Fibroblast of lung (primary cell): Measurements from ENCODE around the gene ESRRA. TPM values are rescaled to one million over a fixed set of nuclear protein-coding genes. Genes with fewer than 3 reads are reported as not detected.

Experiments used
- DNase-seq, 2 donors: peaks; one replicate each; pipeline versions ENCODE4 v3.0.0 to v3.0.0-alpha.2; 2010; ENCODE audit warnings: low read depth in 2 of 2
- H2AFZ ChIP-seq: 2 replicates; pipeline ENCODE4 v1.5.1; 2012; ENCODE audit warnings: low read length, control low read depth, inconsistent platforms
- H3K27ac ChIP-seq: 2 replicates; pipeline ENCODE4 v1.5.1; 2011; ENCODE audit warnings: low read length, control low read depth; ENCODE audit not compliant: insufficient read depth
- H3K27me3 ChIP-seq: 2 replicates; pipeline ENCODE4 v1.5.1; 2011; ENCODE audit warnings: mild to moderate bottlenecking, low read length; ENCODE audit not compliant: control insufficient read depth, insufficient read depth
- H3K36me3 ChIP-seq: 2 replicates; pipeline ENCODE4 v1.5.1; 2011; ENCODE audit warnings: low read length; ENCODE audit not compliant: control insufficient read depth, insufficient read depth
- H3K4me1 ChIP-seq: 2 replicates; pipeline ENCODE4 v1.5.1; 2011; ENCODE audit warnings: low read length; ENCODE audit not compliant: control insufficient read depth, insufficient read depth; ENCODE audit errors: extremely low read depth
- H3K4me2 ChIP-seq: 2 replicates; pipeline ENCODE4 v1.5.1; 2011; ENCODE audit warnings: low read length, control low read depth; ENCODE audit not compliant: insufficient read depth; ENCODE audit errors: extremely low read depth
- H3K4me3 ChIP-seq, 4 experiments: fragments of 200-600 bp in 1 of 4; sonication (generic) in 1 of 4; replicated peaks in 1 of 4; 2 replicates each; pipeline ENCODE4 v1.5.1; 2011 to 2016; ENCODE audit warnings: low read length in 4 of 4, low read depth in 3 of 4, mild to moderate bottlenecking in 3 of 4, control low read depth in 2 of 4, inconsistent platforms in 1 of 4, mixed read lengths in 1 of 4; ENCODE audit not compliant: insufficient read depth in 1 of 4; ENCODE audit errors: control extremely low read depth in 1 of 4
- H3K79me2 ChIP-seq: 2 replicates; pipeline ENCODE4 v1.5.1; 2012; ENCODE audit warnings: mild to moderate bottlenecking, low read length, inconsistent platforms; ENCODE audit not compliant: control insufficient read depth, insufficient read depth
- H3K9ac ChIP-seq: 2 replicates; pipeline ENCODE4 v1.5.1; 2011; ENCODE audit warnings: mild to moderate bottlenecking, low read length, control low read depth; ENCODE audit not compliant: insufficient read depth
- H3K9me3 ChIP-seq: 2 replicates; pipeline ENCODE4 v1.5.1; 2012; ENCODE audit warnings: low read depth, low read length; ENCODE audit not compliant: control insufficient read depth, insufficient read depth
- H4K20me1 ChIP-seq: 2 replicates; pipeline ENCODE4 v1.5.1; 2011; ENCODE audit warnings: low read length; ENCODE audit not compliant: control insufficient read depth, insufficient read depth; ENCODE audit errors: extremely low read depth
- EZH2 ChIP-seq: IDR thresholded peaks from 2 replicates; pipeline ENCODE4 v1.5.1; 2012; ENCODE audit warnings: low read length, control low read depth, mild to moderate bottlenecking; ENCODE audit errors: missing control alignments
- polyA plus RNA-seq, 2 donors: library from polyadenylated mRNA; depleted of rRNA in 1 of 2; stranded (reverse) in 1 of 2; unstranded in 1 of 2; fragments of >200 nt; gene quantifications; 2 replicates each; pipeline ENCODE4 v1.2.1, GENCODE V29; 2011 to 2012; ENCODE audit warnings: missing spikeins in 1 of 2
- total RNA-seq: library from RNA; depleted of rRNA; stranded (reverse); fragments of >200 nt; gene quantifications from 2 replicates; pipeline ENCODE4 v1.2.1, GENCODE V29; 2014
- TF ChIP-seq, protein P1 (sequence below), 2 donors: IDR thresholded peaks in 1 of 2; conservative IDR thresholded peaks in 1 of 2; 1 replicate in 1 of 2; 2 replicates in 1 of 2; pipeline ENCODE4 v1.5.1; 2011 to 2012; ENCODE audit warnings: low read length in 2 of 2, control low read depth in 1 of 2, inconsistent platforms in 1 of 2, low read depth in 1 of 2, mild to moderate bottlenecking in 1 of 2

The ESRRA gene
- total and polyA plus RNA-seq, 2 donors (not counting 1 experiment from before 2014, with no cell fraction given): 6.7 to 32.5 TPM

GRCh38 chr11:64285885-64286800, 19.2 kb upstream of the ESRRA start:
- Histone ChIP-seq H3K4me1 (peaks cover 7% of the 10 kb centered on the region), H3K27me3 (peaks cover 7% of the 10 kb centered on the region), H3K27ac (peak overlapping the region; percentile 85), H3K4me3 (peak overlapping the region; percentile 49 to 85 (median 68)), H3K79me2 (peaks cover 4% of the 10 kb centered on the region), H2AFZ (peak overlapping the region; percentile 34), H3K9ac (peak overlapping the region; percentile 85), H4K20me1 (no peaks in the 10 kb centered on the region), H3K36me3 (peaks cover 3% of the 10 kb centered on the region), H3K9me3 (no peaks in the 10 kb centered on the region), H3K4me2 (peak overlapping the region; percentile 86)
- DNase-seq: no peak
- no peak for TF ChIP-seq EZH2
- TF ChIP-seq, protein P1, sequence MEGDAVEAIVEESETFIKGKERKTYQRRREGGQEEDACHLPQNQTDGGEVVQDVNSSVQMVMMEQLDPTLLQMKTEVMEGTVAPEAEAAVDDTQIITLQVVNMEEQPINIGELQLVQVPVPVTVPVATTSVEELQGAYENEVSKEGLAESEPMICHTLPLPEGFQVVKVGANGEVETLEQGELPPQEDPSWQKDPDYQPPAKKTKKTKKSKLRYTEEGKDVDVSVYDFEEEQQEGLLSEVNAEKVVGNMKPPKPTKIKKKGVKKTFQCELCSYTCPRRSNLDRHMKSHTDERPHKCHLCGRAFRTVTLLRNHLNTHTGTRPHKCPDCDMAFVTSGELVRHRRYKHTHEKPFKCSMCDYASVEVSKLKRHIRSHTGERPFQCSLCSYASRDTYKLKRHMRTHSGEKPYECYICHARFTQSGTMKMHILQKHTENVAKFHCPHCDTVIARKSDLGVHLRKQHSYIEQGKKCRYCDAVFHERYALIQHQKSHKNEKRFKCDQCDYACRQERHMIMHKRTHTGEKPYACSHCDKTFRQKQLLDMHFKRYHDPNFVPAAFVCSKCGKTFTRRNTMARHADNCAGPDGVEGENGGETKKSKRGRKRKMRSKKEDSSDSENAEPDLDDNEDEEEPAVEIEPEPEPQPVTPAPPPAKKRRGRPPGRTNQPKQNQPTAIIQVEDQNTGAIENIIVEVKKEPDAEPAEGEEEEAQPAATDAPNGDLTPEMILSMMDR (conservative IDR thresholded peaks at IDR 0.05 in 1 of 2, IDR thresholded peaks at IDR 0.05 in 1 of 2; ENCODE audit: low read depth in 1 of 2, low read length in 2 of 2): no peak

DNA sequence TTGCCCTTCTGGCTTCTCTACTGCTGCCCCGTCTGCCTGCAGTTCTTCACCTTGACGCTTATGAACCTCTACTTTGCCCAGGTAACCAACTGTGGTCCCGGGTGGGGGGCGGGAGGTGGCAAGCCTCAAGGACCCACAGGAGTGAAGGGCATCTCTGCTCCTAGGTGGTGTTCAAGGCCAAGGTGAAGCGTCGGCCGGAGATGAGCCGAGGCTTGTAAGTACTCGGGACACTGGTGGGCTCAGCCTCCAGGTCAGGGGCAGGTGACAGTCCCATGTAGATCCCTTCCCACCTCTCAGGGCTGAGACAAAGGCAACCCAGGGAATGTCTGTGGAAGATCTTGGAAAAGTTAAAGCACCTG, 18.5 kb upstream of the ESRRA start:
- H3K27ac ChIP-seq: no peak overlapping the region
- H3K36me3 ChIP-seq: peaks cover 3% of the 10 kb centered on the region
- no peaks in the 10 kb centered on the region for H4K20me1 ChIP-seq
- H2AFZ ChIP-seq: no peak overlapping the region
- TF ChIP-seq, protein P1 (conservative IDR thresholded peaks at IDR 0.05 in 1 of 2, IDR thresholded peaks at IDR 0.05 in 1 of 2; ENCODE audit: low read depth in 1 of 2, low read length in 2 of 2): no peak
- no peak for TF ChIP-seq EZH2
- H3K79me2 ChIP-seq: peaks cover 4% of the 10 kb centered on the region
- no peak overlapping the region for H3K9ac ChIP-seq
- H3K9me3 ChIP-seq: no peaks in the 10 kb centered on the region
- H3K4me1 ChIP-seq: peaks cover 7% of the 10 kb centered on the region
- H3K4me2 ChIP-seq: no peak overlapping the region
- DNase-seq: no peak
- H3K27me3 ChIP-seq: peaks cover 9% of the 10 kb centered on the region
- no peak overlapping the region for H3K4me3 ChIP-seq

GRCh38 chr11:64287676-64288352, 17.5 kb upstream of the ESRRA start:
- Histone ChIP-seq H2AFZ (no peak overlapping the region), H3K4me1 (peaks cover 7% of the 10 kb centered on the region), H3K4me3 (no peak overlapping the region), H4K20me1 (no peaks in the 10 kb centered on the region), H3K9ac (no peak overlapping the region), H3K9me3 (no peaks in the 10 kb centered on the region), H3K79me2 (peaks cover 4% of the 10 kb centered on the region), H3K4me2 (no peak overlapping the region), H3K36me3 (no peaks in the 10 kb centered on the region), H3K27ac (no peak overlapping the region), H3K27me3 (peaks cover 19% of the 10 kb centered on the region)
- no peak for DNase-seq
- TF ChIP-seq, protein P1 (conservative IDR thresholded peaks at IDR 0.05 in 1 of 2, IDR thresholded peaks at IDR 0.05 in 1 of 2; ENCODE audit: low read depth in 1 of 2, low read length in 2 of 2): no peak
- no peak for TF ChIP-seq EZH2
